ENCODE measurements around the gene JADE1. TPM values are rescaled to one million over a fixed set of nuclear protein-coding genes. Genes with fewer than 3 reads are reported as not detected.

The JADE1 gene
- total RNA-seq, 1 donor = 38.4 TPM

- TF ChIP-seq CTCF (IDR thresholded peaks at IDR 0.05; ENCODE audit: insufficient read depth, low read depth, low read length) = no peak
- no peak for DNase-seq (ENCODE audit: low read depth)
- no peak overlapping the region for H3K4me3 ChIP-seq (ENCODE audit: low read depth, low read length)
These were observed 57.2 kb downstream of the JADE1 start for GRCh38 chr4:128866691-128867090.

DNA sequence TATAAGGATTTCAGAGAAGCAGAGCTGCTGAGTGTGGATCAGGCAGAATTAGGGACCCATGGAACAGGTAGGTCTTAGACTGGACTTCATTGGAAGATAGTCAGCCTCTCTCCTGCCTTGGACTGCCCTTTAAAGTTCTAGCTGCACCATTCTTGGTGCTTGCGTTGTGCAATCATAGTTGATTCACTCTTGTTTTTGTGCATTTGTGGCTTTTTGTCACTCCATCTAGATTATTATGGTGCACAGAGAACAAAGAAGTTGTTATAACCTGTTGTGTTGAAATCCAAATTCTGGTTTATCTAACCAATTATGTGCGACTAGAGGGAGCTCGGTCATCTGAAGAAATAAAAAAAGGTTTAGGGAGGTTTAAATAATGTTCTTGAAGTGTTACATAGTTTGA, 59.3 kb downstream of the JADE1 start:
- no peak for TF ChIP-seq CTCF (IDR thresholded peaks at IDR 0.05; ENCODE audit: insufficient read depth, low read depth, low read length)
- DNase-seq (ENCODE audit: low read depth) = peak; percentile 48
- no peak overlapping the region for H3K4me3 ChIP-seq (ENCODE audit: low read depth, low read length)

DNA sequence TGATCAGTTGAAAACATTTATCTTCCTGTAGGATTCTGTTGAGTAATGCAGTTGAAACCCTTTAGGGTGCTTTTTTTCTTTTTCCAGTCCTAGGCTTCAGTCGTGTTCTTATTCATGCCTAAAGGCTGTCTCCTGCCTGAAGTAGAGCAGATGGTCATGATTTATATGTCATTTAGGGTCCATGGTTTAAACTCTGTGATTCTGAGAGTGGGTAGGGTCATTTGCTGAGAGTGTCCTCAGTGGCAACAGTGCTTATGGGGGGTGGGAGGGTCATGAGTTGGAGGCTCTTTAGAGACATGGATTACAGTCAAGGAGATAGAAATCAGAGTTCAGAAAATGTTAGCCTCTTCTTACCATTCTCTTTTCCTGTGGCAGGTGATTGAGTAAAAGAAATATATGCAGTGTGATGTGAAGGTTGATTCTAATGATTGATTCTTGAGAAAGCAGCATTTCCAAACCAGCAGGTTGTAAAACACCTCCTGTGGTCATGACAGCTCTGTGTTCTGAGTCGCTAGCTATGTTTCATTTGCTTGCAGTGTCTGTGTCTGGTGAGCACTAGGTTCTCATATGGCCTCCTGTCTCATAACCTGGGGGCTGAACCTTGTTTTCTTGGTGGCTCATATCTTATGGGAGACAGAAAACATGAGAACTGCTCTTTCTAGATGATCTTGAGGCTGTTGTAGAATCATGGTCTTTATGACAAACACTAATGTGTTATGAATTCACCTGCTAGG, 60.4 kb downstream of the JADE1 start:
- H3K4me3 ChIP-seq (ENCODE audit: low read depth, low read length) = no peak overlapping the region
- no peak for DNase-seq (ENCODE audit: low read depth)
- TF ChIP-seq CTCF (IDR thresholded peaks at IDR 0.05; ENCODE audit: insufficient read depth, low read depth, low read length) = no peak

DNA sequence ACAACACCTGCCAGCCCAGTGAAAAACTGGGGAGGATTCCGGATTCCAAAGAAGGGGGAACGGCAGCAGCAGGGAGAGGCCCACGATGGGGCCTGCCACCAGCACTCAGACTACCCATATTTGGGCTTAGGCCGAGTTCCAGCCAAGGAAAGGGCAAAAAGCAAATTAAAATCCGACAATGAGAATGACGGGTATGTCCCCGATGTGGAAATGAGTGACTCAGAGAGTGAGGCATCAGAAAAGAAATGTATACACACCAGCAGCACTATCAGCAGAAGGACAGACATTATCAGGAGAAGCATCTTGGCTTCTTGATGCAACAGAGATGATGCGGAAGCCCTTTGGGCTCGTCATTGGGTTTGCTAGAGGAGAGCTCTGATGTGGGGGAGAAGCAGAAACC, 62.4 kb downstream of the JADE1 start:
- no peak overlapping the region for H3K4me3 ChIP-seq (ENCODE audit: low read depth, low read length)
- no peak for TF ChIP-seq CTCF (IDR thresholded peaks at IDR 0.05; ENCODE audit: insufficient read depth, low read depth, low read length)
- DNase-seq (ENCODE audit: low read depth) = peak; percentile 96

DNA sequence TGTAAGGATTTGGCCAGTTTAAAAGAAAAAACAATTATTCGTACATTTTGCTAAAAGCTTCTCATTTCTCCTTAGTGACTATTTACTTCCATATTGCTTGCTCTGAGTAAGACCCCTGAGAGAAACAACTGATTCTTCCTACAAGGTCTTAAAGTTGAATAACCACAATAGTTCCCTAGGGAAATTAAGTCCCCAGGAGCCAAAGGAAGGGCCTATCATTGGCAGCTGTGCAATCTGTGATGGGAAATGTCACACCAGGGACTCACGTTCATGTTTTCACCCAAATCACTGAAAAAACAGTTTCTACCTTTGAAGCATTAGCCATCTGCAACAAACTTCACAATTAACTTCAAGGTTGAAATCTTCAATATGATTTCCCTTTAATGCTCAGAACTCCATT, 66.7 kb downstream of the JADE1 start:
- DNase-seq (ENCODE audit: low read depth) = no peak
- H3K4me3 ChIP-seq (ENCODE audit: low read depth, low read length) = no peak overlapping the region
- TF ChIP-seq CTCF (IDR thresholded peaks at IDR 0.05; ENCODE audit: insufficient read depth, low read depth, low read length) = no peak

DNA sequence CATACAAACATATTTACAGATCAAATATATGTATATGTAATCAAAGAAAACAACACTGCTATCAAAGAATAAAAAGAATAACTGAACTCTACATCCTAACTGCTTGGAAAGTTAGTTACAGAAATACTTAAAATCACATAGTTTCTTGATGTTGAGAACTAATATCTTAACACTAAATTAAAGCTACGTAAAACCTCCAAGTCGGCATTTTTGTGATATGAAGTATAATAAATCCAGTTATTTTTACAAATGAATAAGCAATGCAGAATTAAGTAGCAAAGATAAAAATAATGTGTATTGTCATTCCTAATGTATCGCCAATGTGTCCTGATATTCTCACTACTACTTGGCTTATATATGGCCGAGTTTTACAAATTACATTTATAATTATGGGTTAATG, 68.4 kb downstream of the JADE1 start:
- no peak for DNase-seq (ENCODE audit: low read depth)
- H3K4me3 ChIP-seq (ENCODE audit: low read depth, low read length) = no peak overlapping the region
- no peak for TF ChIP-seq CTCF (IDR thresholded peaks at IDR 0.05; ENCODE audit: insufficient read depth, low read depth, low read length)

DNA sequence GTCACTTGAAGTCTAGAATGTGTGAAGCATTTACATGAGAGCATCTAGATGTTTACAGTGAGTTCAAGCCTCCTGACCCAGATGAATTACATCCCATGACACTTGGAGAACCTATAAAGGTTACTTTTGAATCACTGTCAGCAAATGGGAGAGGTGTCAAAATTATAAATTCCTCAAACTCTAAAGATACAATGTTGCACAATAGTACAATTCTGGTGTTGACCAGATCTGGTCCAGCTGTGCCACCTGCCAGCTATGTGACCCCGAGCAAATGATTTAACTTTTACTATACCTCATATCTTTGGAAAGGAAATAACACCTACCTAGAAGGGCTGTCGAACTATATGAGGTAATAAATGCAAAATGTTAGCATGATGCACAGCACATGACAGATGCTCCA, 69.8 kb downstream of the JADE1 start:
- DNase-seq (ENCODE audit: low read depth) = no peak
- no peak for TF ChIP-seq CTCF (IDR thresholded peaks at IDR 0.05; ENCODE audit: insufficient read depth, low read depth, low read length)

More for the DNA sequence above, 69.8 kb downstream of the JADE1 start:
- H3K4me3 ChIP-seq (ENCODE audit: low read depth, low read length) = no peak overlapping the region

All from fibroblast of villous mesenchyme (primary cell).